Left forelimb (tissue), 1 donor: Measurements from ENCODE around the gene TOM1L2.

Experiments used
- DNase-seq: peaks from one replicate; pipeline ENCODE4 v3.0.0-alpha.2; 2018; ENCODE audit warnings: low spot score

The TOM1L2 gene

DNA sequence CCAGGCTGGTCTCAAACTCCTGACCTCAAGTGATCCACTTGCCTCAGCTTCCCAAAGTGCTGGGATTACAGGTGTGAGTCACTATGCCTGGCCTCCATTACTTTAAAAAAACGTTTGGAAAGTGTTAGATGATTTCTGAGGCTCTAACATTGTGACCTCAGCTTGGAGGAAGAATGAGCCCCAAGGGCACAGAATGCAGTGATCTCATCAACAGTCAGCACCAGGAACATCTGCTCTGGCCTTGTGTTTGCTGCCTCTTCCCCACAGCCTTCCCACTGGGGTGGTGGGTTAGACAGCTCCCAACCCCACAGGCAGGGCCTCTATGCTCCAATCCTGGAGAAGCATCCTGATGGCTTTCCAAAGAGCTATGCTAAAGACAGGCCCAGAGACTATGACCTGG is 97.7 kb downstream of the TOM1L2 start:
- no peak for DNase-seq

DNA sequence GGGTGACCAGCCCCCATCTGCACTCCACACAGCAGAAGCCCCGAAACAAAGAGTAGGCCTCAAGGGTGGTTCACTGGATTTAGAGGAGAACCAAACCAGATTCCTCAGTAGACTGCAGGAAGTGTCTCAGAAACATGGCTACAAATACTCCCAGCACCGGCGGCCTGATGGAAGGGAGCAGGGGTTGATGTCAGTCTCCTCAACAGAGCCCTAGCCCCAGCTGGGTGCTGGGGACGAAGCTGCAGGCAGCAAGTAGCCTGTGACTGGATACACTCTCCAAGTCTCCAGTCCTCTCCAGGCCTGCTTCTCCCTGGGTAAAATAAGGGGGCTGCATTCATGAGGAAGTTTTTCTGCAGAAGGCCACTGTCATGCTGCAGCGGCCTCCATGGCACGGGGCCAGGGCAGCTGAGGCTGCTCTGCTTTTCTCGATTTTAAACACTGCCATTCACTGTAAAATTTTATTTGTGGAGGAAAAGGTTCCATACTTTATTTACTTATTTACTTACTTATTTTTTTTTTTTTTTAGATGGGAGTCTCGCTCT is 98.7 kb downstream of the TOM1L2 start:
- DNase-seq: no peak

DNA sequence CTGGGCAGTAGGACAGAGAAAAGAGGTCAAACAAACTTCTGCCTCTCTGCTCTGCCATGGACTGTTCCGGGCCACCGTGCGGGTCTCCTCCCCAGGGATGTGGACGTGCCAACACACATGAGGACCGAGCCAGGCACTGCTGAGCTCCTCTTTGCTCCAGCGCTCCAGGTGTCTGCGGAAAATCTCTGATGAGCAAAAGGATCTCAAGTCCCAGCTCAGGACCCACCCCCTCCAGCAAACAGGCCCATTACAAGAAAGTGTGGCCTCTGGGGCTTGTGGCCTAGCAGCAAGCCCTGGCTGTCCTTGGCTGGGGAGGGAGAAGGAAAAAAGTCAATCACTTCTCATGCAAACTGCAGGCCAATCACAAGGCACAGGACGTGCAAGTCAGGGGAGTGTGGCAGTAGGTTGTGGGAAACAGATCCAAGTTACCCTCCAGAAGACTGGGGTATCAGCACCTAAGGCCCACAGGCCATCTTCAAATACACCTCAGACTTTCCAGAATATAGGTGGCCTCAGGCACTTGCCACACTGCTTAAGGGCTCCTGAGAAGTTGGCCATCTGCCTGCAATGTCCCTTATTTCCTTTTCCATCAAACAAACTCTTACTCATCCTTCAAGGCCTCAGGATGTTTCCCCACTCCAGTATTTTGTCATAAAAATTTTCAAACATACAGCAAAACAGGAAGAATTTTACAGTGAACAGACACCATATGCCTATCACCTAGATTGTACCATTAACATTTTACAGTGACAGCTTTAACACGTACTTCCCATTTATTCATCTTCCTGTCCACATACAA is 99.5 kb downstream of the TOM1L2 start:
- DNase-seq: no peak

DNA sequence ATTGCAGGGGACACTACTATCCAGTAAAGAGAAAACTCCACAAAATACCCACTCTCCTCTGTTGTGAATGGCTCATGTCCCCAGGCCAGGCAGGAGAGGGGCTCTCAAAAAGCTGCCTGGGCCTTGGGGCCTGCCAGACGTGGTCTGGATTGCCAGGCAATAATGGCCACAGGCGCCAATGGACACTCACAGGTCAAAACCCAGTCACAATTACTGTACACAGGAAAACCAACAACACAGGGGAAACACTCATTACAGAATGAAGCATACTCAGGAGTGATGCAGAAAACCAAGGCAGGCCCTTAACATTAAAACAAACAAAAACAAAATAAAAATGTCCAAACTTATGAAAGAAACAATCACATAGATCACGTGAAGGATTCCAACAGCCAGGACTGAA is 100.3 kb downstream of the TOM1L2 start:
- DNase-seq: no peak

DNA sequence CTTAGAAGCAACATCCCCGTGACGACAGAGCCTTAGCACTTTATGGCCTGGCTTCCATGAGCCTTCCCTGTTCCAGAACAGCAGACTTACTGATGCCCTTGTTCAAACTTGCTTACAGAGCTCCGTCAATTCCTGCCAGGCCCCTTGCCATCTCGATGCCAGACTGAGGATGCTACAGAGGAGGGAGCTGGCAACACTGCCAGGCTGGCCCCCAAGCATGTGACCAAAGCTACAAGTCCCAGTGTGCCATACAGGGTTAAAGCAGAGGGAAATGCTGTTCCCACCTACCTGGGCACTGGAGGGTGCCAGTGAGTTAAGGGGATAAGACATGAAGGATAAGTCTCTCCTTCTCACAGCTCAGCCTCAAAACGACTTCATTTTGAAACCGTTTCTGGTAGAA is 102.0 kb downstream of the TOM1L2 start:
- DNase-seq: no peak

DNA sequence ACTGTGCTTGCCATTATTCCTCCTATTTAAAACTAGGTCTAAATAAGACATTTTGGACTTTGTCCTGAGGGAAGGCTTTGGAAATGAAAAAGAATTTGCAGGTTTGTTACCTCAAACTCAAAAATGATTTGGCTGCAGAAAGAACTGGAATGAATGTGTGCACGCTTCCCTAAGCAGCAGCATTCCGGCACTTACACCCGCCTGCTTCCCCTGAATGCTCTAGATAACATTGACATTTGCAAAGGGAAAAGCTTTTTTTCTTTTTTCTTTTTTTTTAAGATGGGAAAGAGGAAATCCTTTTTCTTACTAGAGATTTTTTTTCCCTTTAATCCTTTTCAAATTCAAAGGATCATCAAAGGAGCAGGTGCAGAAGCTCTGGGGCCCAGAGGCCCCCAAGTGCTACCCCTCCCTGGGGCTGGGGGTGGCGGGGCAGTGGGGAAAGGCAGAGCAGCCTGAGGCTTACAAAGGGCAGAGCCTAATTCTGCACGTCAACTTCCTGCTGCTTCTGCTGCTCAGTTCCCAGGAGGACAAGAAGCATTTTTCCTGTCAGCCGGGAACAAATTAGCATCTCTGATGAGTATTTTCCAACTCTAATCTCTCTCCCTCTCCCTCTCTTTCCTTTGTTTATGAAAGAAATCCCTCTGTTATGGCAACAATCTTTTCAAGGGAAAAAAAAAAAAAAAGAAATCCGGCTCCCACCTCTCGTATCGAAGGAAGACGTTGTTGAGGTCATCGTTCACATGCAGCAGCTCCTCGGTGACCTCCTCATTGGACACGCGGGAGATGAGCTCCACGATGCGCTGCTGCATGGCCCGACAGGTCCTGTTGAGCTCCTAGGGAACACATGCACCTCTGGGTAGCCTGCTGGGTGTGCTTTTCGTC is 103.3 kb downstream of the TOM1L2 start:
- DNase-seq: no peak

DNA sequence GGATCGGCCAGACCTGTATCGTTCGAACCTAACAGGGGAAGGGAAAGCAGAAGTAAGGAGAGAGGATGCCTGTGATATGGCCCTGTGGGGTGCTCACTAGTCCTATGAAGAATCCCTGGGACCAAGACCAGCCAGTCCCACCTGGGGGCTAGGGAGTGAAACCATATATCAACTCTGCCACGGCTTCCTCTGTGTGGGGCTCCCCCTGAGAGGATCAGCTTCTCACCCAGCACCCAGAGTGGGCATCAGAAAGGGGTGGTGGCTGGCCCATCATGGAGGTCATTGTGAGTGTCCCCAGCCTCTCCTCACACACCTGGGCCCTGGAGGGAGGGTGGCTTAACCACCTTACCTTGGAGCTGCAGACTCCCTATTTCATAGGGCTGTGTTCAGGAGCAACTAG is 105.3 kb downstream of the TOM1L2 start:
- DNase-seq: no peak

DNA sequence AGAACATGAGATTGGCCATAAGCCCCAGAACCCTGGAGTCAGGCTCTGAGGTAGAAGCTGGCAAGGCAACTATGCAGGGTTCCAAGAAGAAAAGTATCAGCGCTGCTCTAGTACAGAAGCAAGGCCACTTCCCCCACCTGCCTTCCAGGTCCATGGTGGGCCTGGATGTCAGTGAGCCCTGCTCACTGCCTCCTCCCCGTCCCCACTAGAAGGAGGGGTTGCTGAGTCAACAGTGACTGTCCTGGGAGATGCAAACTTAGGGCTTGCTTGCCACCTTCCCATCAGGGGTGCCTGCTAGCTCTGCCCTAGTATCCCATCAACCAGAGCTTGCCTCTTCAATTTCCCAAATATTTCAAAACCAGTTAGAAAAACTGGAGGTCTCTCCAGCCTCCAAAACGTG is 105.8 kb downstream of the TOM1L2 start:
- DNase-seq: no peak

DNA sequence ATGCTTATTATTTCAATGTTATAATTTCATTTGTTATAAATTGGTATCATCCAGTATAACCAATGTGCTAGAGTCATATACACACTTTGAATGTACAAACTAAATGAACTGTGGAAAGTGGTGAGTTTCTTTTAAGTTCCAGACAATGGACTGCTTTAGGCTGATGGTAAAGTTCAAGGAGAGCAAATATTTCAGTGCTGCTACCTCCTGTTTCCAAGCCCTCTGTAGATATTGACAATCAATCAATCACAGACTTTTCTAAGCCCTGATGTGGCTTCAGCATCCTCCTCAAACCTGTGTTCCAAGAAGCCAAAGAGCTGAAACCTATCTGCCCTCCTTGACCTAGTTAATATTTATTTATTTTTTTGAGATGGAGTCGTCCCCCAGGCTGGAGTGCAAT is 107.2 kb downstream of the TOM1L2 start:
- no peak for DNase-seq

DNA sequence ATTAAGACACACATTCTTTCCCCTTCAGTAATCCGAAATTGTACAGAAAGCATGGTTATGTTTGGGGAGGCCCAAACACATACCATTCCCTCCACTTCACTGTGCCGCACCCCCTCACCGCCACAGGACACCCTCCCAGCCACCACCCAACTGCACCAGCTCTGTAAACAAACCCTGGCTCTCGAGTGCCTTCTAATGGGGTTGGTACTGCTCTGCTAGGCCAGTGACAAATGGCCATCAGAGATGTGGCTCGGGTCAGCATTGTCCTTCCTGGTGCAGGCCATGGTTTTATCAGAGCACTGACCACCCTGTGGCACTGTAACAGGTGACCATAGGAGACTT is 111.5 kb downstream of the TOM1L2 start:
- no peak for DNase-seq

DNA sequence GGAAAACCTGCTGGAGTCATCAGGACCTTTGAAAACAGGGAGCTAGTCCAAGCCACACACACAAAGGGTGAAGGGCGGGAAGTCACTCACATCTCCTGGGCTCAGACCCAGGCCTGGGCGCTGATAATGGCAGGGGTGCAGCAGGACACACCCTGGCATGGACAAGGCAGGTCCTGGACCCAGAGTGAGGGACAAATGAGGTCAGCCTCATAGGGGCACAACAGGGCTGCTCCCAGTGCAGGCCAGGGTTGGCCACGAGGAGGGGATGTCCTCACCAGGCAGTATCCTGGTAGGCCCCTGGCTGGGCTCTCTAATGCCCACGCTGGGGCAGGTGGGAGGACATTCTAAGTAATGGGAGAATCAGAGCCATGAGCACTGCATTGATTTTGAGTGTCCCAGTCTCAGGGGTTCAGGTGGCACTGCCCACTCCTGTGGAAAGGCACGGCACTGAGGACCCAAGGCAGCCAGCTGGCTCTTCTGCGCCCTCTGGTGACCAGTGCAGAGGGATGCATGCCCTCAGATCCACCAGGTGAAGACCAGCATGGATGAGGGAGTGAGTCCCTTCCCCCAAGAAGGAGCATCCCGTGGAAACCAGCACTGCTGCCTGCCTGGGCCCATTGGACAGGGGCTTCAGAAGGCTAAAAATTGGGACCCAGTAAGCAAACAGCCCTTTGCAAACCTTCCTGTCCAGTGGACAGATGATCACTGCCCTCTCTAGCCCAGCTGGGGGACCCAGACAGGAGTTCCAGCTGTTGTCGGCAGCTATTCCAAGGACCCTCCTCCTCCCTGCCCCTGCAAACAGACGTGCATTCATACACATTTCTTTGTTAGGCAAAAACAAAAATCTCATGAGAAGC is 112.1 kb downstream of the TOM1L2 start:
- DNase-seq: peak; percentile 80

DNA sequence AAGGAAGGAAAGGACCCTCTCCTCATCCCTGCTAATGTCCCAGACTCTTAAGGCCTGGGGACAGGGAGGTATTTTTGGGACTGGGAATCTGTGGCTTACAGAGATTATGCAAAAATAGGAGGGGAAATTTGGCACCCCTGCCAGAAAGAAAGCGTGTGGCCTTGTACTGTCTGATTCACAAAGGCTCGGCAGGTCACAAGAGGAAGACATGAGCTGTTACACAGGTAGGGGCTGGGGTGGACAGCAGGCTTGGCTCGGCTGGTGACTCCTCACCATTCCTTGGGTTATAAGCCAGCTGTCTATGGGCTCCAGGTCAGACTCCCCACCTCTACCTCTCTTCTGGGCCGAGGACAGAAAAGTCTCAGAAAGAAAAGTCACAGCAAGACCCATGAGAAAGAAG is 114.7 kb downstream of the TOM1L2 start:
- DNase-seq: no peak

DNA sequence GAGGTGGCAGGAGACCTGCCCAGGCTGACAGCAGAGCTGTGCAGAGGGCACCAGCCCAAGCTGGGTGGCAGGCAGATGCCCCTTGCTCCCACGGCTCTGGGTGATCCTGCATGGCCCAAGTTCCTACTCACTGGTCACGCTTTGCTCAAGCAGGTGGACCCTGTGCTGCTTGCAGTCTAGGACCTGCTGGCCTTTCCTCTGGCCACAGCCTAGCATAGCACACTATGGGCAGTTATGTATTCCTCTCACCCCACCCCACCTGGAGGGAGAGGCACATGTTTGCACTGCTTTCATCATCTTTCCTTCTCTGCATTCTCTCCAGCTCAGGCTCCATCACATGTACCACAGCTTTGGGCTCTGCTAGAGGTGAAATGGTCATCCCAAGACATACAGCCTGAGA is 115.8 kb downstream of the TOM1L2 start:
- DNase-seq: no peak

DNA sequence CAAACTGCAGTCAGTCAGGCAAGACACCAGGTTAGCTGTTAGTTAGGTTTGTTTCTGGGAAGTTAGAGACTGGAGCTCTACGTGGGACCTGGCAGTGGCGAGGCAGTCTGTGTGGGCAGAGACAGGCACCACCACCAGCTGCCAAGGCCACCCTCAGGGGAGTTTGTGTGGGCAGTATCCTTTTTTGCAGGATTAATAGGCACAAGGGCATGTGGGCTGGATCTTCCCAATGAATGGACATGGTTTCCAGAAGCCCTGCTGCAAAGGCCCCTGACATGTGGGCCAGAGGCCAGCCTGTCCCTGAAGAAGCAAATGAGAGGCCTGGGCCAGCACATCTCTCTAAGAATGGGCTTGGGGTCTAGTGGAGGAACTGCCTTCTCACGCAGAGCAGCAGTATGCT is 116.2 kb downstream of the TOM1L2 start:
- DNase-seq: no peak

DNA sequence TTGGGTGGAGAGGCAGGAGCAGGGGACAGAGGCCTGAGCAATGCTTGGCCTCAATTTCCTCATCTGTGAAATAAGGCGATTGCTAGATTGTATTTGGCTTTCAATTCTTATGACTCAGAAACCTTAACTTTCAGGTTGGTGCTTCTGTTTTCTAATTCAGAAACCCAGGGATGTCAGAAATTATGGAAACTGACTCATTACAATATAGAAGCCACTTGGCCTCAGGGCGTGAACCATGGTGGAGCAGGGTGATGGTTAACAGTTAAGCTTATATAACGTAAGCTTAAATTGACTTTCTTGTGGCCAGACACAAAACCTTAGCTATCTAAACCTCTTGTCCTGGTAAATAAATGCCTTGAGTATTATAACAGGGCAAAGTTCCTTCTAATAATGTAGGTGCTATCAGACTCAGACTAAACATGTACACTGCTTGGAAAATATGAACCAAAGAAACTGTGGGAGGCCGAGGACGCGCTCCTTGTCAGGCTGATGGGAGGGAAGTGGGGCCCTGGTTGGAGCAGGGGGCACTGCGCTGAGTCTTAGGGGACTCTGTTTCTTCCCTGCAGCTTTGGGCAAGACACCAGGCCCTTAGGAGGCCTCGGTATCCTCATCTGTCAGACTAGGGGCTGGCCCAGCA is 118.3 kb downstream of the TOM1L2 start:
- no peak for DNase-seq

DNA sequence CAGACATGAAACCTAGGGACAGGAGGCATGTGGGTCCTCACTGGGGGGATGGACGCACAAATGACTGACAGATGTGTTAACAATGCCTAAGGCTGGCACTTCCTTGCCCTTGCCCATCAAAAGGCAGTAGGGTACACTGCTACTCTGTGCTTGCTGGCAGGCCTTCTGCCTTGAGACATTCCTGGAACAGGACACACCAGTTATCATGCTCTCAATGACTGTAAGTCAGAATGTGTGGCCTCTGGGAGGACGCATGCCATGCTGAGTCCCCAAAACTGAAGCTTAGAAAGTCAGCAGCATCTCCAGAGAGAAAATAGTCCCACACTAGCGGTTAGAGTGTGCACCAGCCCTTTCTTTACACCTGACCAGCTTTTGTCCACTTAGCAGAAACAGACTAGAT is 119.3 kb downstream of the TOM1L2 start:
- DNase-seq: no peak

DNA sequence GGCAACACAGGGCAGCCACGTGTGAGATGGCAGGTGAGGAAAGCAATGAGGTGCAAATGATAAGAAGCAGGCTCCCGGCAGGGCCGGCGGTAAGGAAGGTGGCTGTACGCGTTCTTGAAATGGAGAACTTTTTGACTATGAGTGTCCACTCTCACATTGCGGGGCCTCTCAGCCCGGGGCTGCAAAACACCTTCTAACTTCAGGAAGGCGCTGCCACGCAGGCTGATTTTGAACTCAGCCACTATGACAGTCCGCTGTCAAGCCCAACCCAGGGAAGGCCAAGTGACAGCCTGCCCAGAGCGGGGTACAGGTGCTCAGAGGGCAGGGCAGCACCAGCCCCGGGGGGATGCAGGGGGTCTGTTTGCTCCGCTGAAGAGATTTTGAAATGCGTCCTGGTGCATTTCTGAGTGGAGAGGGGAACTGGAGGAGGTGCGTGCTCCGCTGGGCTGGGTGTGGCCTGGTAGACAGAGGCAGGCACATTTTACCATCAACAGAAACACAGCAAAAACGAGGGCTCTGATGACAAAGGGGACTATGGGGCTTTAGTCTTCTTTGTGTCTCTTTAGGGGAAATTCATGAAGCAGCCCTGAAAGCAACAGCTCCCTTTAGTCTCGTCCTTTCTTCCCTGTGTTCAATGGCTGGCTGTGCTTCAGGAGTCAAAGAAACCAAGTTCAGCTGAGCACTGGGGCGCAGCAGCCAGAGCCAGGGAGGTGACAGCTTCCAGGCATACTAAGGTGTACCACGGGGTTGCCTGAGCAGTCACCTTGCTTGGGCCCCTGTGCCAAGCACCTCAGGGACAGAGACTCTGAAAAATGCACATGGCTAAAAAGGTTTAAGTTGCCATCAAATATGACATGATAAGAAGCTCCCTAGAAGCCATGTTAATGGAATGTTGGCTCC is 120.8 kb downstream of the TOM1L2 start:
- no peak for DNase-seq

DNA sequence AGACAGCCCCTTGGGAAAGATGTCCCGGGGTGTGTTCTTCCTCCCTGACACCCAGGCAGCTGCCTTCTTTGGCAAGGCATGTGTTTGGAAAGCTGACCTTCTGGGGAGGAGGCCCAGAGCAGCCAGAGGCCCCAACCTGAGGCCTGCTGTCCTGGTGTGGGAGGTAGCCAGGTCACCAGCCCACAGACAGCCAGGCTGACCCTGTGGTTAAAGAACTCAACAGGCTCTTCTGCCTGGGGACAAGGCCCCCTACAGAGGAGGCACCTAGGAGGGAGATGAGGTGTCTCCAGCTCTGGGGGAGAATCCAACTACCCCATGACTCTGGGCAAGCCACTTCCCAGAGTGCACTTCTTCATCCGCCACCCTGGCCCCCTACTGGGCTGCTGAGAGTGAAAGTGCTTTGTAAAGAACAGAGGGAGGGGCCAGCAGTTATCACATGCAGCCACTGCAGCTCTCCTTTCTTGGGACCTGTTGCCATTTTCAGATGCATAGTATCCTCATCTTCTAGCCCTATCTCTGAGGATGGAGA is 122.3 kb downstream of the TOM1L2 start:
- DNase-seq: no peak

DNA sequence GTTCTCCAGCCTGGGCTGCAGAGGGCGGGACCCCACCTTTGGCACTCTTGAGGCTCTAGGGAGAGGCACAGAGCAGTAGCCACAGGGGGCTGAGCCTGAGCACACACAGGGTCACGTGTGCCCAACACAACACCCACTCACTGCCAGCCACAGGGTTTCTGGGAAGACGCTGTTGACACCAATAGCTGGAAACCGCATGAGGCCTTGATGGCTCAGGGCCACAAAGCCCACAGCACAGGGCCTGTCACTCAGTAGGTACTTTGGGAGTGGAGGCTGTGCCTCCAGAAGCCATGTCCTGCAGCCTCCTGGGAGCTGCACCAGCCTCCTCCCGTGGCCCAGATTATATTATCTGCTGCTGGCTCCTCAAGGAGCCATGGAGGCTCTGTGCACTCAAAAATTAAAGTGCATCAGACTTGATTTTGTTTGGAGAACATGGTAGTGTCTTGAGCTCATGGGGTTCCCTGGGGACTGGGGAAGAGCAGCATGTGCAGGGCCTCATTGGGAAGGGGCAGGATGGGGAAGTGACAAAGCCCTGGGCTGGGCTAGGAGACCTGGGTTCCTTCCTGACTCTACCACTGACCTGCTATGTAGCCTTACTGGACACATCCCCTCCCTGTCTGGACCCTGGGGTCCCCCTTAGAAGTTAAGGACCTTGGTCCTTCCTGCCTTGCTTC is 122.9 kb downstream of the TOM1L2 start:
- DNase-seq: no peak
